ENCODE data around the gene FAAH. TPM values are rescaled to one million over a fixed set of nuclear protein-coding genes. Genes with fewer than 3 reads are reported as not detected.

Gene FAAH
- total RNA-seq, 2 donors from 2014 or later, result 14.1 to 21.9 TPM

- Histone ChIP-seq H3K27ac (no peak overlapping the region), H3K4me3 (no peak overlapping the region), H3K4me1 (ENCODE audit: control insufficient read depth in 1 of 2, low read depth in 2 of 2) (no peaks in the 10 kb centered on the region), H3K9me3 (no peaks in the 10 kb centered on the region), H3K27me3 (replicated peaks; ENCODE audit: insufficient read depth) (no peaks in the 10 kb centered on the region), H3K36me3 (no peaks in the 10 kb centered on the region)
- DNase-seq (ENCODE audit: low spot score), result no peak
- TF ChIP-seq, protein P1, sequence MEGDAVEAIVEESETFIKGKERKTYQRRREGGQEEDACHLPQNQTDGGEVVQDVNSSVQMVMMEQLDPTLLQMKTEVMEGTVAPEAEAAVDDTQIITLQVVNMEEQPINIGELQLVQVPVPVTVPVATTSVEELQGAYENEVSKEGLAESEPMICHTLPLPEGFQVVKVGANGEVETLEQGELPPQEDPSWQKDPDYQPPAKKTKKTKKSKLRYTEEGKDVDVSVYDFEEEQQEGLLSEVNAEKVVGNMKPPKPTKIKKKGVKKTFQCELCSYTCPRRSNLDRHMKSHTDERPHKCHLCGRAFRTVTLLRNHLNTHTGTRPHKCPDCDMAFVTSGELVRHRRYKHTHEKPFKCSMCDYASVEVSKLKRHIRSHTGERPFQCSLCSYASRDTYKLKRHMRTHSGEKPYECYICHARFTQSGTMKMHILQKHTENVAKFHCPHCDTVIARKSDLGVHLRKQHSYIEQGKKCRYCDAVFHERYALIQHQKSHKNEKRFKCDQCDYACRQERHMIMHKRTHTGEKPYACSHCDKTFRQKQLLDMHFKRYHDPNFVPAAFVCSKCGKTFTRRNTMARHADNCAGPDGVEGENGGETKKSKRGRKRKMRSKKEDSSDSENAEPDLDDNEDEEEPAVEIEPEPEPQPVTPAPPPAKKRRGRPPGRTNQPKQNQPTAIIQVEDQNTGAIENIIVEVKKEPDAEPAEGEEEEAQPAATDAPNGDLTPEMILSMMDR (IDR thresholded peaks at IDR 0.05), result no peak
- no peak for ATAC-seq (ENCODE audit: insufficient number of reproducible peaks, low FRiP score, low read depth)
These were observed 61.8 kb downstream of the FAAH start for GRCh38 chr1:46455951-46456350.

DNA sequence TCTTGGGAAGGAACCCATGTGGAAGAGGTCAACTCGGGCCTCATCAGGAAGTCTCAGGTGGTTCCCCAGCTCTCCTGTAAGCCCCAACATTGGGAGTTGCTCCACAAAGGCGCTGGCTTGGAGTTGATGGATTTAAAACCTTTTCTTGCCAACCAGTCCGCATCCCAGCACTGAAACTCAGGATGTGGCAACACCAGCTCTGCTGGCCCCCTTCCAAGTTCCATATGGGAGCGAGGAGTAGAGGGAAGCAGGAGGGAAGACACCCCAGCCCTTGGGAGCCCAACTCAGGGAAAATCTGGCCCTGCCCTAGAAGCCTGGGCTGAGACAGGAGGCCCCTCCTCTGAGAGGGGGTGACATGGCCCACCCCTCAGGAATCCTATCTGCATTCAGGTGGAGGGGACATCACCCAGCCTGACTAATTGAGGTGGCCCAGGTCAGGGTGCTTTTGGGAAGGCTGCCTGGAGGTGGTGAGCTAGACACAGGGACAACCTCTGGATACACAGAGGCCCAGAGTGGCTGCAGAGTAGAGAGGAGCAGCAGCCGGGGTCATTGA, 62.4 kb downstream of the FAAH start:
- TF ChIP-seq, protein P1 (IDR thresholded peaks at IDR 0.05), result no peak
- H3K27me3 ChIP-seq (replicated peaks; ENCODE audit: insufficient read depth), result no peaks in the 10 kb centered on the region
- H3K27ac ChIP-seq, result no peak overlapping the region
- H3K4me3 ChIP-seq, result no peak overlapping the region
- H3K36me3 ChIP-seq, result no peaks in the 10 kb centered on the region
- DNase-seq (ENCODE audit: low spot score) (no peak), ATAC-seq (ENCODE audit: insufficient number of reproducible peaks, low FRiP score, low read depth) (no peak)
- H3K4me1 ChIP-seq (ENCODE audit: control insufficient read depth in 1 of 2, low read depth in 2 of 2), result no peaks in the 10 kb centered on the region
- no peaks in the 10 kb centered on the region for H3K9me3 ChIP-seq

GRCh38 chr1:46457178-46457577, 63.1 kb downstream of the FAAH start:
- H3K9me3 ChIP-seq, result no peaks in the 10 kb centered on the region
- no peak overlapping the region for H3K4me3 ChIP-seq
- no peak overlapping the region for H3K27ac ChIP-seq
- ATAC-seq (ENCODE audit: insufficient number of reproducible peaks, low FRiP score, low read depth) (no peak), DNase-seq (ENCODE audit: low spot score) (no peak)
- H3K36me3 ChIP-seq, result no peaks in the 10 kb centered on the region
- TF ChIP-seq, protein P1 (IDR thresholded peaks at IDR 0.05), result no peak
- no peaks in the 10 kb centered on the region for H3K4me1 ChIP-seq (ENCODE audit: control insufficient read depth in 1 of 2, low read depth in 2 of 2)
- H3K27me3 ChIP-seq (replicated peaks; ENCODE audit: insufficient read depth), result no peaks in the 10 kb centered on the region

GRCh38 chr1:46458190-46458589, 64.1 kb downstream of the FAAH start:
- TF ChIP-seq, protein P1 (IDR thresholded peaks at IDR 0.05), result no peak
- no peaks in the 10 kb centered on the region for H3K27me3 ChIP-seq (replicated peaks; ENCODE audit: insufficient read depth)
- H3K9me3 ChIP-seq, result no peaks in the 10 kb centered on the region
- ATAC-seq (ENCODE audit: insufficient number of reproducible peaks, low FRiP score, low read depth) (no peak), DNase-seq (ENCODE audit: low spot score) (no peak)
- H3K4me3 ChIP-seq, result no peak overlapping the region
- no peaks in the 10 kb centered on the region for H3K36me3 ChIP-seq
- H3K4me1 ChIP-seq (ENCODE audit: control insufficient read depth in 1 of 2, low read depth in 2 of 2), result no peaks in the 10 kb centered on the region
- no peak overlapping the region for H3K27ac ChIP-seq

- TF ChIP-seq, protein P1 (IDR thresholded peaks at IDR 0.05), result no peak
- Histone ChIP-seq H3K27ac (no peak overlapping the region), H3K27me3 (replicated peaks; ENCODE audit: insufficient read depth) (no peaks in the 10 kb centered on the region), H3K4me3 (no peak overlapping the region), H3K36me3 (no peaks in the 10 kb centered on the region), H3K4me1 (ENCODE audit: control insufficient read depth in 1 of 2, low read depth in 2 of 2) (no peaks in the 10 kb centered on the region), H3K9me3 (no peaks in the 10 kb centered on the region)
- ATAC-seq (ENCODE audit: insufficient number of reproducible peaks, low FRiP score, low read depth) (no peak), DNase-seq (ENCODE audit: low spot score) (no peak)
These were observed 64.7 kb downstream of the FAAH start for GRCh38 chr1:46458846-46459245.

All from thoracic aorta (tissue), 2 donors.